HCT116 (cell line): Measurements from ENCODE around the gene ACAD9.

Experiments
- ATF3 ChIP-seq: IDR thresholded peaks from 2 replicates; pipeline ENCODE4 v1.6.1; 2012
- JUND ChIP-seq: IDR thresholded peaks from 2 replicates; pipeline ENCODE4 v1.6.1; 2012
- REST ChIP-seq: IDR thresholded peaks from 2 replicates; pipeline ENCODE4 v1.6.1; 2012; ENCODE audit warnings: low read depth
- TCF7L2 ChIP-seq: IDR thresholded peaks from 2 replicates; pipeline ENCODE4 v1.7.0; 2011; ENCODE audit warnings: borderline replicate concordance, inconsistent platforms; ENCODE audit not compliant: insufficient read depth, insufficient read length; ENCODE audit errors: extremely low read depth
- ZBTB33 ChIP-seq: IDR thresholded peaks from 2 replicates; pipeline ENCODE4 v1.6.1; 2011; ENCODE audit warnings: mild to moderate bottlenecking, low read length, moderate library complexity; ENCODE audit not compliant: insufficient replicate concordance; ENCODE audit errors: extremely low read depth

- TF ChIP-seq JUND (no peak), TCF7L2 (no peak), REST (no peak), ZBTB33 (no peak), ATF3 (no peak)
Measured at GRCh38 chr3:128889139-128889894, 9.9 kb downstream of the ACAD9 start.
